ENCODE measurements around the gene CTPS1.

DNA sequence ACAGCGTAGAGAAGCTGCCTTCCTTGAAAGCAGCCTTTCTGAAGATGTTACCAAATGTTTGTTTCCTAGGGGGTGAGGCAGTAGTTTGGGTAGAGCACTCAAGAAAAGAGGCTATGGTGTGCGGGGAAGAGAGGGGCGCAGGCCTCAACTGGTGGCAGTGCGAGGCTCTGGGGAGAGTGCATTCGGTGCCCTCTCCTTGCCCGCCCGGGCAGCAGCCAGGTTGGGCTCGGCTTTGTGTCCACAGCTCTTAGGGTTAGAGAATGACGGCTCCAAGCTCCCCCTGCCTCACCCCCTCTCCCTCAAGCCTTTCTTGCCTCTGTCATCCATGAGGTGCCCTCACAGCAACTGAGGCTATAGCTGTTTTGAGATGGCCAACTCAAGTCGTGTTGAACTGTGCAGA, 42.9 kb downstream of the CTPS1 start:
- TF ChIP-seq CTCF (IDR thresholded peaks at IDR 0.05): no peak
- no peak for TF ChIP-seq EZH2 (IDR thresholded peaks at IDR 0.05)

Measured in neural progenitor cell (in vitro differentiated cells).